ENCODE measurements around the gene SAMD4A.

Gene SAMD4A

GRCh38 chr14:54697803-54698202 is 130.9 kb downstream of the SAMD4A start:
- in situ Hi-C loops (cut with MboI; ENCODE audit: low sequenced_read_pairs) = no loop called here

DNA sequence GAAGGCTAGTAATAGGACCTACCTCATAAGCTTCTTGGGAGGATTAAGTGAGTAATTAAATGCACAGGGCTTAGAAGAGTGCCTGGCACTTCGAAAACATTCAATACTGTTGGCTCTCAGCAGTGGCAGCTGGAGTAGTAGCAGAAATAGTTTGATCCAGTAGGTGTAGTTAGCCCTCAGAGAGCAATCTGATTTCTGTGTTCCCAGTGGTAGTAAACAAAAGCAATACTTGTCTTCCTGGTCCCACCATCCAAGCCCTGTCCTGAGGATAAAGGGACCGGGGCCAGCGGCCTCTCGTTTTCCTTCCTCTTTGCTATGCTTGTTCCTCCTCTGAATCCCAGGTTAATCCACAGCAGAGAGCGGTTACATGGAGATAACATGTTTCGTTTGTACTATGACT is 131.6 kb downstream of the SAMD4A start:
- in situ Hi-C loops (cut with MboI; ENCODE audit: low sequenced_read_pairs) = no loop called here

DNA sequence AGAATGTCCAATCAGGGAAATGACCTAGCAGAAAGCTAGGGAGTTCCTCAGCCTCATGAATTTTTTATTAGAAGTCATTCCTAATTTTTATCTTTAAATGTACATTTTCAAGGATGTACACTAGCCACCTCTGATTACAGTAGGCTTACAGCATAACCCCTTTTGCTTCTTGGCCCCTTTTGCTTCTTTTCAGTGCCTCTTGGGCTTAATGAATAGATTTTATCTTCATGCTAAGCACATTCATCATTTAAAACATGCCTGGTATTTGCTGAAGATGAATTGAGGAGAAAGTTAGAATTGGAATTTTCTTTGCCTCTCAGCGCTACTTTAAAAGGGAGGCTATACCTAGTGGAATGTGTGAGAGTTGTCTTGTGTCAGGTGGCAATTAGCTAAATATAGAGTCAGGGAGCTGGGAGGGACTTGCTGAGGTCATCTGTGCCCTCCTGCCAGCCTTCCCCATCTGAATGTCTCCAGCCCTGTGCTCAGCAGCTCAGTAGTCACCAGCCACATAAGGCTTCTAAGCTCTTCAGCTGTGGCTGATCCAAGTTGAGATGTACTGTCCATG is 132.1 kb downstream of the SAMD4A start:
- in situ Hi-C loops (cut with MboI; ENCODE audit: low sequenced_read_pairs) = no loop called here

DNA sequence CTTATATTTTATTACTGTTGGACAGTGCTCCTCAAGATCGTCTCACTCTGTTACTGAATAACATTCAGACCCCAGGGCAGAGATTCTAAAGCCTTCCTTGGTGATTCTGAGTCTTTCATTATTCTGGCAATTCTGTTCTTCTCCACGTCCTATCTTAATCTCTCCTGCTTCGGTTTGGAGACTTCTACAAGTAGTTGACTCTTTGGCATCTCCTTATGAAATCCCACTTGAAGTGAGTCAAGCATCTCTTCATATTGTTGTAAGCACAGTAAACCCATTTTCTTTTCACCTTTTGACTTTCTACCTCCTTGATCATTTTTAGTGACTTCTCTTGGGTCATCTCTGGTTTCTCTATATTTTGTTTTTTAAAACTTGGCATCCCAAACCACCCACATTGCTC is 132.8 kb downstream of the SAMD4A start:
- in situ Hi-C loops (cut with MboI; ENCODE audit: low sequenced_read_pairs) = no loop called here

GRCh38 chr14:54700717-54701116 is 133.8 kb downstream of the SAMD4A start:
- in situ Hi-C loops (cut with MboI; ENCODE audit: low sequenced_read_pairs) = no loop called here

GRCh38 chr14:54702014-54702491 is 135.1 kb downstream of the SAMD4A start:
- in situ Hi-C loops (cut with MboI; ENCODE audit: low sequenced_read_pairs) = no loop called here

- in situ Hi-C loops (cut with MboI; ENCODE audit: low sequenced_read_pairs) = no loop called here
These were observed 135.6 kb downstream of the SAMD4A start for GRCh38 chr14:54702492-54702891.

GRCh38 chr14:54703082-54703481 is 136.2 kb downstream of the SAMD4A start:
- in situ Hi-C loops (cut with MboI; ENCODE audit: low sequenced_read_pairs) = no loop called here

DNA sequence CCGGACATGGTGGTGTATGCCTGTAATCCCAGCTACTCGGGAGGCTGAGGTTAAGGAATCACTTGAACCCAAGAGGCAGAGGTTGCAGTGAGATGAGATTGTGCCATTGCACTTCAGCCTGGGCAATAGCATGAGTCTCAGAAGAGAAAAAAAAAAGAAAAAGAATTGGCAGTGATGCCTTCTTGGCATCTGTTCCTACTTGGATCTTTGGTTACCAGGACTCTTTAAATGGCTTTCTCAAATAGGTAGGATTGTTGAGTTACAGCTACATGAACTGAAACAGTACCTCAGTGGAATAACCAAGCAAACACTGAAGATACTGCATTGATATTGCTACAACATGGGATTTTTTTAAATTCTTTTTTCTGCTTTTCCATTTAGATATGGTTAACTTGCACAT is 136.8 kb downstream of the SAMD4A start:
- in situ Hi-C loops (cut with MboI; ENCODE audit: low sequenced_read_pairs) = no loop called here

GRCh38 chr14:54704768-54705167 is 137.8 kb downstream of the SAMD4A start:
- in situ Hi-C loops (cut with MboI; ENCODE audit: low sequenced_read_pairs) = no loop called here

DNA sequence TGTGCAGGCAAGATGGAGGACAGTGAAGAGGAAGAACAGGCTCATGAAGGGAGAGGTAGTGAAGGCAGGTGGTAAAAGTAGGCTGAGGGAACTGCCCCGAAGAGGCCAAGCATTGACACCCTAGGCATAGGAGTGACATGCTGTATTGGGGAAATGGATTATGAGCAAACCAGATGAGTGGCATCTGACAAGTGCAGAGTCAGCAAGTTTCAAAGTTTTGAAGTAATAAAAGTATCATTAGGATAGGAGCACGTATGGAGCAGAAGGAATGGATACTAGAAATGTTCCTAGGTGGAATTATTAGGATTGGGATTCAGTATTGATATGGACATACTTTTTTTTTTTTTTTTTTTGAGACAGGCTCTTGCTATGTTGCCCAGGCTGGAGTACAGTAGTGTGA is 139.8 kb downstream of the SAMD4A start:
- in situ Hi-C loops (cut with MboI; ENCODE audit: low sequenced_read_pairs) = no loop called here

- in situ Hi-C loops (cut with MboI; ENCODE audit: low sequenced_read_pairs) = no loop called here
These were observed 141.2 kb downstream of the SAMD4A start for GRCh38 chr14:54708161-54708560.

GRCh38 chr14:54708982-54709381 is 142.1 kb downstream of the SAMD4A start:
- in situ Hi-C loops (cut with MboI; ENCODE audit: low sequenced_read_pairs) = no loop called here

DNA sequence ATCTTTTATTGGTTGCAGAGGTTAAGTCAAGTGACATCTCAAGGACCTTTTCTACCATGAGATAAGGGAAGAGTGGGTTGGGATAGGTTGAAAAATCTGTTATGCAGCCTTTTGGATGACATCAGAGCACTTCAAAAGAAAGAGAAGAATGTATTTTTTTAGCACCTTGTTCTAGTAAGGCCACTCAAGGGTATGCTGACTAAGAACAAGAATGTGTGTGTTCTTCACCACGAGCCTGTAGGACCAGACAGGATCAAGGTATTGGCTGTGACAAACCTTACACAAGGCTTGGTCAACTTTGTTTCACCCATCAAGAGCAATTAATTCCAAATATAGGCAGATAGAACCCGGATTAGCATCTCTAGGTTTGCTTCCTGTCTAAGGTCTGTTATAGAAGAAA is 142.5 kb downstream of the SAMD4A start:
- in situ Hi-C loops (cut with MboI; ENCODE audit: low sequenced_read_pairs) = no loop called here

DNA sequence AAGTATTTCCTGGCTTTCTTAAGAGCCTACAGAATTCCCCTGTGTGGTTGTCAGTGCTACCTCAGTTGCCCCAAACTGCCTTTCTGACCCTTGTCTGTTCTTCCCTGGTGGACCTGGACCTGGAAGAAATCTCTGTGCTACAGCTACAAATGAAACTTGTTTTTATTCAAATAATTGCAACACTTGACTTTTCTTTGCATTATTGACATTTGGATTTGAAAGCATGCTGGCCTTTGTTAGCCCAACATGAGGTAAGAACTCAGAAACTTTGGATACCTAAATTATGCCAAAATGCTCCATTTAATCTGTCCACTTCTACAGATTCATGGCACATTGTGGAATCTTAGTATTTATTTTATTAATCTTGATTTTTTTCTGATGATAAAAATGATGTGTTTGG is 142.9 kb downstream of the SAMD4A start:
- in situ Hi-C loops (cut with MboI; ENCODE audit: low sequenced_read_pairs) = no loop called here

- in situ Hi-C loops (cut with MboI; ENCODE audit: low sequenced_read_pairs) = no loop called here
These were observed 144.4 kb downstream of the SAMD4A start for GRCh38 chr14:54711312-54711711.

DNA sequence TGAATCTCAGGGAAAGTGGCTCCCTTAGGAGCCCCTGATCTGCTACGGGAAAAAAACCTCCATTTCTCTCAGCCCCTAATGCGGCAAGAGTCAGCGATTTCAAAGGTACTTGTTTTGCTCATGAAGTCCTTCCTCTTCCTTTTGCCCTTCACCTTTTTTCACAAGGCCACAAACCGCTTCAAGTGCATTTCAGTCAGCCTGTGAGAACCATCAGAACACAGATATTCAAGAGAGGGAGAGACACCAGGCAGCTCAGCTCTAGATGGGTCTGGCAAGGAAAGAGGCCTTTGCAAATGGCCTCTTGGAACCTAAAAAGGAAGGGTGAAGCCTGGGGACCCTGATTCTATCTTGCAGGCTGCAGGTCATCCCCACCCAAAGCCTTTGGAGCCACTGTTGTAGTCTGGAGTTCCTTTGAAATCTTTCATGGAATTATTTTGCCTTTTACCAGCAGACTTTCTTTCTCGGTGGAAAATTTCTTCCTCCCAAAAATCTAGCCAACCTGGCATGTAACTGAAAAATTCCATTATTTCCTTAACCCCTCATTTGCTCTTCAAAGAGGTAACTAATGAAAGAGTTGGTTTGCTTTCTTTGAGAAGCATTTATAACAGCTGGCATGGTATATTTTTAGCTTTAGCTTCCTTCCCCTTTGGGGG is 145.0 kb downstream of the SAMD4A start:
- in situ Hi-C loops (cut with MboI; ENCODE audit: low sequenced_read_pairs) = no loop called here

- in situ Hi-C loops (cut with MboI; ENCODE audit: low sequenced_read_pairs) = no loop called here
These were observed 145.7 kb downstream of the SAMD4A start for GRCh38 chr14:54712465-54713200.

DNA sequence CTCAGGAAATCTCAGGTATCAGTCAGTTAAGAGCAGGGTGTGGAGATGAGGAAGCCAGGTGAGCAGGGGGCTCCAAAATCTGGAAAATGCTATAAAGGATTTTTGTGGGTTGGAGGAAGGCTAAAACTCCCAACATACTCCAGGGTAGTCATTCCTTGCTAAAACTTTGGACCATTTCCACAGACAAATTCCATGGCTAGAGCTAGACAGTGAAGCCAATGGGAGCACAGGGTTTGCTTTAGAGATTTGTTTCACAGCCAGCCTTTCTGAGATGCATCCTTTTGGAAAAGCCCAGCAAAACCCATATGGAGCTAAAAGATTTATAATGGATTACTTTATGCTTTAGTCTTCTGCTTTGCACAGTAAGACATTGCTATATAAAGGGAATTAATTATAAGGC is 146.5 kb downstream of the SAMD4A start:
- in situ Hi-C loops (cut with MboI; ENCODE audit: low sequenced_read_pairs) = no loop called here

DNA sequence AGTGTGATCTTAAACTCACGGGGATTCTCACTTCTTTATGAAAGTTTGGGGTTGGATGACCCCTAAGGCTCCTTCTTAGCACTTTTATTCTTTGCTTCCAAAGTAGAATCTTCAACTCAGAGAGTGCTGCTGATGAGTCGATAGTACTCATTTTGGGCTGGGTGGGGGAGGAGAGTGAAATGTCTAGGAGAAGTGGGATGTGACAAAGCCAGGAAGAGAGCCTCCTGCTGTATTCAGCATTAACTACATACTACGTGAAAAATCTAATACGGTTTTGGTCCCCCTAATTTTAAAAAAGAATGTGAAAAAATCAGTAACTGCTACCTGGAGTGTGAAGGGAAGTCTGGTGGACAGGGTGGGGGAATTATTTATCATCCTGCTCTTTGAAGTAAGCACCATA is 148.3 kb downstream of the SAMD4A start:
- in situ Hi-C loops (cut with MboI; ENCODE audit: low sequenced_read_pairs) = no loop called here

- in situ Hi-C loops (cut with MboI; ENCODE audit: low sequenced_read_pairs) = no loop called here
These were observed 148.9 kb downstream of the SAMD4A start for GRCh38 chr14:54715811-54716210.

DNA sequence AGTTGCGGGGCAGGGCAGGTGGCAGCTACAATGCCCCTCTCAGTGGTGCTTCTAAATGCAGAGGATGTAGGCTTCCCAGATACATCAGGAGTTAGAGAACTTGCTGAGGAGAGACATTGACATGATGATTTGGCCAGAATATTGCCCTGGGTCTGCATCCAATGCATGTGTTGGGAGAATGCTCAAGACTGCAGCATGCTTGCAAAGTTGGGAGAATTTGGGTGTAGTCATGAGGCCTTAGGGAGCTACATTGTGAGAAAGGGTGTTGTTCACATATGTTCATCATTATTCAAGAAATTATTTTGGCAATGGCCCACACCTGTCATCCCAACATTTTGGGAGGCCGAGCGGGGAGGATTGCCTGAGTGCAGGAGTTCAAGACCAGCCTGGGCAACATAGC is 149.9 kb downstream of the SAMD4A start:
- in situ Hi-C loops (cut with MboI; ENCODE audit: low sequenced_read_pairs) = no loop called here
